ENCODE data around the gene DPH1. TPM values are rescaled to one million over a fixed set of nuclear protein-coding genes. Genes with fewer than 3 reads are reported as not detected.
"Not testable (repeated sequence)": the region's sequence is repeated elsewhere in the genome, so short reads cannot be mapped to it uniquely, and the experiment has no call there.

Gene DPH1
- total RNA-seq = 10 to 100 TPM; 34.7 to 35.3 TPM

DNA sequence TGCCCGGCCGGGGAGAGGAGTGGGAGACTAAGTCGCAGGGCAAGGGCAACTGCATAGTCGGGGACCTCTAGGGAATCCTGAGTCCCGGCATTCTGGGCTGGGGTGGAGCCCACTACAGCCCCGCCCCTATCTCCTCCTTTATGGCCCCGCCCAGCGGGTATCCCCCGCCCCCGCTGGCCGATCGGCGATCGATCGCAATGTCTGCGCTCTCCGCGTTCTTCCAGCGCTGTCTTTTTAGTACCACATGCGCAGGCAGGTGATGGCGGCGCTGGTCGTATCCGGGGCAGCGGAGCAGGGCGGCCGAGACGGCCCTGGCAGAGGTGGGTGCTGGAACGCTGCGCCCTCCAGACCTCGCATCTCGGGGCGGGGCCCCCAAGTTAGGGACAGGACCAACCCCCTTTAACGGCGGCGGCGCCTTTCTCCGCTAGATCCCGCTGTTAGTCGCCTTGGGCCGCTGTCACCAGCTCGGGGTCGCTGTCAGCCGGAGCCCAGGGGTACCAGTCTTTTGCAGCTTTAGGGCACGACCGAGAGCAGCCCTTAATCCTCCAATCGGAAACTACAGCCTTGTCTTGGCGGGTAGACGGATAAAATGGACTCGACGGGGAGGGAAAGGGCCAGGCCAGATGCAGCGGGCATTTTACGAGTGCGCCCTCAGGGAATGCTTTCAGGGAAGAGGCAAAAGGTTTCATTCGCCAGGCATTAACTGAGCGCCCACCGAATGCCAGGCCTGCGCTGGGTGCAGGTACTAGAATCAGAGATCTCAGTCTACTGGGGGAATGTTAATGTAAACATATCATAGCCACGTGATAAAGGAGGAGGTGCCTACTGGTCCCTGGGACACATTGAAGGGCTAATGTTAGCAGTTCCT, at the start of gene DPH1:
TSS of gene DPH1 (plus strand) at position 243 of the 868 bp plus-strand sequence. CDS start at position 260, 17 bp downstream.
- H3K4me1 Mint-ChIP-seq = peaks cover 23% of the 10 kb centered on the region
- H3K4me3 Mint-ChIP-seq = peak within 1 kb of the TSS; percentile 96
- H3K27me3 Mint-ChIP-seq = peaks cover 27% of the 10 kb centered on the region
- H3K27ac Mint-ChIP-seq = peak within 1 kb of the TSS; percentile 91
- H3K9me3 Mint-ChIP-seq = no peaks in the 10 kb centered on the region
- no peaks in the 10 kb centered on the region for H3K36me3 Mint-ChIP-seq
- peak; percentile 87 for DNase-seq

DNA sequence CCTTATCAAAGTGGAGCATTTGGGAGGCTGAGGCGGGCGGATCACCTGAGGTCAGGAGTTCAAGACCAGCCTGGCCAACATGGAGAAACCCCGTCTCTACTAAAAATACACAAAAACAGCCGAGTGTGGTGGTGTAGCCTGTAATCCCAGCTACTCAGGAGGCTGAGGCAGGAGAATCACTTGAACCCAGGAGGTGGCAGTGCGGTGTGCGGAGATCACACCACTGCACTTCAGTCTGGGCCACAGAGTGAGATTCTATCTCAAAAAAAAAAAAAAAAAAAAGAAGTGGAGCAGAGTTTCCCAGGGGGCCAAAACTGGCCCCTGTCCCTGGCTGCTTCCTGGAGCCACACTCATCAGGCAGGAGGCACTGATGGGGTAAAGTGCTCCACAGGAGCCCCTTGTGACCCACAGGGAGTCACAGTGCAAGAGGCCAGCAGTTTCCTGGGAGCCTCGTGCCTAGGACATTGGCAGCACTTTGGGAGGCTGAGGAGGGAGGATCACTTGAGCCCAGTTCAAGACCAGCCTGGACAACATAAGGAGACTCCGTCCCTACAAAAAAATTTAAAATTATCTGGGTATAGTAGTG, 49.2 kb upstream of the DPH1 start:
- DNase-seq = no peak
- Mint-ChIP-seq H3K36me3 (no peaks in the 10 kb centered on the region), H3K27me3 (peaks cover 15% of the 10 kb centered on the region), H3K4me1 (peaks cover 11% of the 10 kb centered on the region), H3K27ac (no peak overlapping the region), H3K9me3 (no peaks in the 10 kb centered on the region), H3K4me3 (no peak overlapping the region)

DNA sequence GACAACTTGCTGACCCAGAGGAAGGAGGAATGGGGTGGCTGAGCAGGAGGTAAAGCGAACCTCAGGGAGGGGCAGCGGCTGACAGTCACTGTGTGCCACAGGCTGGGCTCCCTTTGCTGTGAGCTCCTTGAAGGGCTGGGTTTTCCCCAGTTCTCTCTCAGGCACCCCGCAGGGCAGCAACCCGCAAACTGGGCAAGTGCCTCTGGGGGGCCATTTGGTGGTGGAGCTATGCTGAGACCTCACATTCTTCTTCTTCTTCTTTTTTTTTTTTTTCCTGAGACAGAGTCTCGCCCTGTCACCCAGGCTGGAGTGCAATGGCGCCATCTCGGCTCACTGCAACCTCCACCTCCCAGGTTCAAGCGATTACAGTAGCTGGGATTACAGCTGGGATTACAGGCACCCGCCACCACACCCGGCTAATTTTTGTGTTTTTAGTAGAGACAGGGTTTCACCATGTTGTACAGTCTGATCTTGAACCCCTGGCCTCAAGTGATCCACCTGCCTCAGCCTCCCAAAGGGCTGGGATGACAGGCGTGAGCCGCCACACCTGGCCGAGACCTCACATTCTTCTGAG, 47.1 kb upstream of the DPH1 start:
- H3K4me1 Mint-ChIP-seq, H3K36me3 Mint-ChIP-seq, H3K9me3 Mint-ChIP-seq, H3K27ac Mint-ChIP-seq, DNase-seq, H3K4me3 Mint-ChIP-seq, H3K27me3 Mint-ChIP-seq: not testable (repeated sequence)

DNA sequence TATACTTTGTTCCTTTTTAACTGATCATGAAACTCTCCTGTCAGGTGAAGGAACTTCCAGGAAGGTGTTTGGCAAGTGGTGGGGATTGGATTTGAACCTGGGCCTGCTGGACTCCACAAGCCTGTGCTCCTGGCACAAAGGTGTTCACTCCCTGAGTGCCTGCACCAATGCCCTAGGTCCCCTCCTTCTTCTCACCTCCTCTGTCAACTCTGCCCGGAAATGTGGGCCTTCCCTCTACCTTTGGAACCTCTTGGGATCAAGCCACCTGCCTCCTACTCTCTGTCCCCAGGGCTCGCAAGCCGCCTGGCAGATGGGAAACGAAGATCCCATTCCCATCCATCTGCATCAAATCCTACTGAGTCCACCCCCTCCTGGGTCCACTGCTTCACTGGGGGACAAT, 44.9 kb upstream of the DPH1 start:
- H3K4me3 Mint-ChIP-seq = no peak overlapping the region
- no peaks in the 10 kb centered on the region for H3K27me3 Mint-ChIP-seq
- no peak overlapping the region for H3K27ac Mint-ChIP-seq
- H3K4me1 Mint-ChIP-seq = no peaks in the 10 kb centered on the region
- DNase-seq = no peak
- no peaks in the 10 kb centered on the region for H3K36me3 Mint-ChIP-seq
- no peaks in the 10 kb centered on the region for H3K9me3 Mint-ChIP-seq

DNA sequence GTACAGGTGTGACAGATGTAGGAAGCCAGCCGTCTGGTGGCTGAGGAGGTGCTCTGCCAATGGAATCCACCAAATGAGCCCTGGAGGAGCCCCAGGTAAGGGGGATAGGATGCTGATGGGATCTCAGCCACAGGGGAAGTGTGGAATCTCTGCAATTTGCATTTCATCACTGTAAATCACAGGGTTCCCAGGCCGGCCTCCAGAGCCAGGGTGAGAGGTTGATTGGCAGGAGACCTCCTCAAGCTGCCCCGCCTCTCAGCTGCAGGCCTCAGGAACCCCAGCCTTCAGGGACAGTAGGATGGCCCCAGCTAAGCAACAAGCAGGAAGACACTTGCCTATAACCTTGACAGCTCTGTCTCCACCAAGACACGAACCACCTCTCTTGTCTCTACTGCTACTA, 44.3 kb upstream of the DPH1 start:
- Mint-ChIP-seq H3K4me3 (no peak overlapping the region), H3K27me3 (no peaks in the 10 kb centered on the region), H3K27ac (no peak overlapping the region), H3K36me3 (no peaks in the 10 kb centered on the region), H3K9me3 (no peaks in the 10 kb centered on the region), H3K4me1 (no peaks in the 10 kb centered on the region)
- no peak for DNase-seq

DNA sequence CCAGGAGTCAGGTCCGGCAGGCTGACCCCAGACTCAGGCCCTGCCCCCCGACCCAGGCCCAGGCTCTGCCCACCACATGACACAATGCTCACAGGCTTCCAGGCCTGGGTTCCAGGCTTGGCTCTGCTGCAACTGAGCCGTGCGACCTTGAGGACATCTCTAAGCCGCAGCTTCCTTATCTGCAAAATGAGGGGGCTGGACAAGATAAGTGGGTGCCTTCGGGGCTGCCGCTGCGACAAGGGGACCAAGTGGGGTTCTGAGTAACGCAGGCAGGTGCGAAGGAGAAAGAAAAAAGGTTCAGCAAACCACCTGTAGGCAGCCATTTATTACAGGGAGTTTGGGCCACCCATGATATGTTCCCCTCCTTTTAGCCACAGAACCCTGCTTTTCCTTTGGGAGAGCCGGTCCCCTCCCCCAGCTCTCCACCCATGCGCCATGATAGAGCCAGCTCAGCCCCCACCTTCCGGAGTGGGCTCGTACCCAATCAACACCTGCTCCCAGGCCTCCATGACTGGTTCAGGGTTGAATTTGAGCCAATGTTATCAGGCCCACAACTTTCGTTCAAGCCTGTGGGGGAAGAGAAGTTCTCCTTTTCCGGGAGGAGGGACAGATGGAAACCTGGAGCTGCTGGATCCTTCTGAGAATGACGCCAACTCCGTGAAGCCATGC, 43.0 kb upstream of the DPH1 start:
- Mint-ChIP-seq H3K4me1 (no peaks in the 10 kb centered on the region), H3K27ac (no peak overlapping the region), H3K27me3 (no peaks in the 10 kb centered on the region), H3K36me3 (no peaks in the 10 kb centered on the region), H3K9me3 (no peaks in the 10 kb centered on the region), H3K4me3 (no peak overlapping the region)
- DNase-seq = no peak

DNA sequence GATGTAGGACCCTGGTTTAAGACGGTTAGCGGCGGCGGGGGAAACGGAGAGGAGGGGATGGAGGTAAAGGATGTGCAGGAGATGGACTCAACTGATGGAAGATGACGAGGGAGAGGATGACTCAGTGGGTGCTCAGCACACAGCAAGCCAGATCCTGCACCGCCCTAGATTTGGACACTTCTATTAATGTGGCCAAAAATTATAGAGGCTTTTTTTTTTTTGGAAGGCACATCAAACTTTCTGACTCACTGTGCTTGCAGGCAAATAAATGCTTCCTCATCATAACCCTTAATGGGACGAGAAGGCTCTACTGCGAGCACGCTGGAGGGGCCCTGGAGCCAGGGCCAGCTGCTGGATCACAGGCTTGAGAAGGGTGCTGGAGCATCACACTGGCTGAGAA, 40.8 kb upstream of the DPH1 start:
- Mint-ChIP-seq H3K4me1 (no peaks in the 10 kb centered on the region), H3K27ac (no peak overlapping the region), H3K4me3 (no peak overlapping the region), H3K36me3 (no peaks in the 10 kb centered on the region), H3K9me3 (no peaks in the 10 kb centered on the region), H3K27me3 (no peaks in the 10 kb centered on the region)
- no peak for DNase-seq

DNA sequence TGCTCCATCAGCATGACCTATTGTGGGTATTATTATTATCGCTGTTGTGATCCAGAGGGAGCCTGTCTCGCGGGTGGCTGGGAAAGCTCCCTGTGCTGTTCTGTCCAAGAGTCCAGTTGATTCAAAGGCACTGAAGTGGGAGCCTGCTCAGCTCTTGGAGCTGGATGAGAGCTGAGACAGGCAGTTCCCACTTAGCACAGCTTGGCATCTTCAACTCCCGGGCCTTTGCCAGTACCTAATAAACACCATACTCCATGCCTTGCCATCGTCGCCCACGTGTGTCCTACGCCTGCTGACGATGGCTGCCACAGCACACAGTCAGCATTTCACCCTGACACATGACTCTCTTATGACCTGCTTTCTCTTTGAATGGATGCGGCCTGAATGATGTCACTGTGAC, 37.4 kb upstream of the DPH1 start:
- H3K36me3 Mint-ChIP-seq = no peaks in the 10 kb centered on the region

DNA sequence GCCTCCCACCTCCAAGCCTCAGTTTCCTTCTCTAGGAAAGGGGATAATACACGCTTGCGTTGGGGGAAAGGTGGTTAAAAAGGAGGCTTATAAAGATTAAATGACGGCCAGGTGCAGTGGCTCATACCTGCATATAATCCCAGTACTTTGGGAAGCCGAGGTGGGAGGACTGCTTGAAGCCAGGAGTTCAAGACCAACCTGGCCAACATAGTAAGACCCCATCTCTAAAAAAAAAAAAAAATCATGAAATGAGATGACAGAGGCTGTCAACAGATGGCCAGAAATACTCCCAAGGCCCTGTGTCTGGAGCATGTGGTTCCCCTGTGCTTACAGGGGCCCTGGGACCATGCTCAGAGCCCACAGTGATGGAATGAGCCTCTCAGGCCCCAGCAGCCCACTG, 35.2 kb upstream of the DPH1 start:
- H3K9me3 Mint-ChIP-seq = no peaks in the 10 kb centered on the region
- H3K4me3 Mint-ChIP-seq = no peak overlapping the region
- no peak overlapping the region for H3K27ac Mint-ChIP-seq

More for the DNA sequence above, 37.4 kb upstream of the DPH1 start:
- H3K27ac Mint-ChIP-seq = no peak overlapping the region
- H3K4me3 Mint-ChIP-seq = no peak overlapping the region
- H3K27me3 Mint-ChIP-seq = peaks cover 12% of the 10 kb centered on the region
- H3K9me3 Mint-ChIP-seq = no peaks in the 10 kb centered on the region
- no peak for DNase-seq
- H3K4me1 Mint-ChIP-seq = no peaks in the 10 kb centered on the region

DNA sequence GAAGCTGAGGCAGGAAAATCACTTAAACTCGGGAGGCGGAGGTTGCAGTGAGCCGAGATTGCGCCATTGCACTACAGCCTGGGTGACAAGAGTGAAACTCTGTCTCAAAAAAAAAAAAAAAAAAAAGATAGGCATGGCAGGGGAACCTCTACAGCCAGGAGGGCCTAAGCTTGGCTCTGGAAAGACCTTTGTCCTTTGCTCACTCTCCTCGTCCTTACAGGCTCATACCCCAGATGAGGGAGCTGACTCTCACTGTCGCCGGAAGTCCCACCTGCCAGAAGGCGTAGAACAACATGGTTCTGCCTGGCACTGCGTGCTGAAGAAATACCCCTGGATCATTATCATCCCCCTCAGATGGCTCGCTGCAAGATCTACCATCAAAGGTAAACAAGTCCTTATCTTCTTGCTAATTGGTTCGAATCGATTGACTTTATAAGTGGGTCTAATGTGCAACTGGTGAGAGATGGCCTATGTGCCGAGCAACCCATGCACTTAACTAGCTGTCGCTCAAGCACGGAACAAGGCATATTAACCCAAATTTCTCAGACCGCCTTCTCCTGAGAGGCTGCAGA, 34.5 kb upstream of the DPH1 start:
- no peak overlapping the region for H3K27ac Mint-ChIP-seq
- no peaks in the 10 kb centered on the region for H3K4me1 Mint-ChIP-seq
- H3K36me3 Mint-ChIP-seq = no peaks in the 10 kb centered on the region
- no peak for DNase-seq
- peaks cover 28% of the 10 kb centered on the region for H3K27me3 Mint-ChIP-seq
- no peak overlapping the region for H3K4me3 Mint-ChIP-seq
- H3K9me3 Mint-ChIP-seq = no peaks in the 10 kb centered on the region

More for the DNA sequence above, 35.2 kb upstream of the DPH1 start:
- H3K27me3 Mint-ChIP-seq = peaks cover 23% of the 10 kb centered on the region
- no peaks in the 10 kb centered on the region for H3K4me1 Mint-ChIP-seq
- no peaks in the 10 kb centered on the region for H3K36me3 Mint-ChIP-seq
- DNase-seq = no peak

DNA sequence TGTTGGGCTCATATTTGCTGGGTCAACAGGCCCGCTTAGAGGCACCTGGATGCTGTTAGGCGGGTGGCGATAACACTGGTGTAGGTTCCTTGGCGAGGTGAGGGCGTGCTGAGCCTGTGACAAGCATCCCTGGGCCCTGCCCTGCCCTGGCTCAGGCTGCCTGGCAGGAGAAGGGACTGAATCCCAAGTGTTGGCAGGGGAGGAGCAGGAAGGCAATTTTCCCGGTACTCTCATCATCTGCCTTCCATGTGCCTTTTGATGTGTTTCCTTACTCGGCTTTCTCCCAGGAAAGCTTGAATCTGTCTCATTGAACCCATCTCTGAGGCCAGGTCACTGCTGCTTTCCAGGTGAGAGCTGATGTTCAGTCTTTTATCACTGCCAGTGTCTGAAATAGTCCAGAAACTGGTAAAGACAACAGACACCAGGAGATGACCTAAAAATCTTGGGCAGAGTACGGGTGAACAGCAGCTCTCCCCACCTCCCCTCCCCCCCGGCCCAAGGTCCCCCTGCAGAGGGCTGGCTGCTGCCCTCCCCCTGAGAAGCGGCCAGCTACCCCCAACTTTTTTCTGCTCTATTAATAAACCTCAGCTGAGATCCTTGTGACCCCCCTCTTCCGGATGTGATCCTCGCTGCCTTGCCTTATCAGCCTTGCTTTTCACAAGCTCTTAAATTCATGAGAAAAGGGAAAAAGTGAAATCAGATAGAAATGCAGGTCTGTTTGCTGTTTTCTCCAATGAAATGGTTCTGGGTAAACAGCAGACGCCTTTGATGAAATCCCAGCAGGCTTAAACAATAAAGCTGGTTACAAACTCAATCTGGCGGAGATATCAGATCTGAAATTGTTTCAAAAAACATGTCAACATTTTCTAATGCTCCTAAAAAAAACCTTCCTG, 33.8 kb upstream of the DPH1 start:
- Mint-ChIP-seq H3K4me3 (no peak overlapping the region), H3K9me3 (no peaks in the 10 kb centered on the region), H3K4me1 (no peaks in the 10 kb centered on the region), H3K27me3 (peaks cover 28% of the 10 kb centered on the region), H3K36me3 (no peaks in the 10 kb centered on the region), H3K27ac (no peak overlapping the region)
- no peak for DNase-seq

DNA sequence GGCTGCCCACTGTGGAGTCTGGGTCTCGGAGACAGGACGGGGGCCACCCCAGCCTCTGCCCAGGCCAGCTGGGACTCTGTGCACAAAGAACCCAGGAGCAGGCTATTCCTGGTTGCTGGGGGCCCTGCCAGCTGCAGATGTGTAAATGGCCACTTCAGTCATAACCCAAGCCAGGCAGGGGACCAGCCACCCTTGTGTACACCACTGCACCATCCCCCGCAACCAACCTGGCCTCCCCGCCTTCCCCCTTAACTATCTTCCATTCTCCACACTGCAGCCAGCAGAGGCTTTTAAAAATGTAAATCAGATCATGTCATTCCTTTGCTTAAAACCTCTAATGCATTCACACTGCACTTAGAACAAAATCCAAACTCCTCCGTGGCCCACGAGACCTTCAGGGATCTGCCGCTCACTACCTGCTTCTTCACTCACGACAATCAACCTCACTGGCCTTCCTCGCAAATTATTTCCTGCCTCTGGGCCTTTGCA, 33.1 kb upstream of the DPH1 start:
- no peak overlapping the region for H3K4me3 Mint-ChIP-seq
- no peaks in the 10 kb centered on the region for H3K36me3 Mint-ChIP-seq
- H3K9me3 Mint-ChIP-seq = no peaks in the 10 kb centered on the region
- peaks cover 28% of the 10 kb centered on the region for H3K27me3 Mint-ChIP-seq
- H3K4me1 Mint-ChIP-seq = no peaks in the 10 kb centered on the region
- H3K27ac Mint-ChIP-seq = no peak overlapping the region
- no peak for DNase-seq

DNA sequence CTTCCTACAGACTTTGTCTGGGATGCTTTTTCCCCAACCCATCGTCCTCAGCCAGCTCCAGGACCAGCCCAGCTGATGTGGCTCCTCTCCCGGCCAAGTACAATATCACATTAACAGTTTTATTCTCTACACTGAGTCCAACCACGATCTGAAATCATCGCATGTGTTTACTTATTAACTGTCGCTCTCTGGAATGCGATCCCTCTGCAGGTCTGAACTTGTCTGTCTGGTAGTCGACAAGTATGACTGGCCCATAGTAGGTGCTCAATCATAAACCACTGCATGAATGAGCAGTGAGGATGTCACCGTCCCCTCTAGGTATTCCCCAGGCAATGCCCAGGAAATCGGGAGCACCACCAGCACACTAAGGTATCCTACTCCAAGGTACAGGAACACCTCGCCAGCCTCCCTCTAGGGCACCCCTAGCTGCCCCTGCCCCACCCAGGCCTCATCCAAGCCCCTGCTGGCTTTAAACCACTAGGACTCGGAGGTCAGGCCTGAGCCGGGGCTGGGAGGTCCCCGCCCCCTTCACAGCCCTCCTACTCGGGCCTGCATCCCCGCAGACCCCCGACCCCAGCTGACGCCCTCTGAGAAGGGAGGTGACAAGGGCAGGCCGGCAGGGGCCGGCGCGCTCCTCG, 32.5 kb upstream of the DPH1 start:
- no peaks in the 10 kb centered on the region for H3K36me3 Mint-ChIP-seq
- H3K27me3 Mint-ChIP-seq = peaks cover 28% of the 10 kb centered on the region
- DNase-seq = no peak
- no peaks in the 10 kb centered on the region for H3K4me1 Mint-ChIP-seq
- H3K9me3 Mint-ChIP-seq = no peaks in the 10 kb centered on the region
- H3K4me3 Mint-ChIP-seq = no peak overlapping the region
- no peak overlapping the region for H3K27ac Mint-ChIP-seq
